Measurements from ENCODE around the gene AK1.
"Not testable (repeated sequence)": the region's sequence is repeated elsewhere in the genome, so short reads cannot be mapped to it uniquely, and the experiment has no call there.

The AK1 gene

GRCh38 chr9:127847833-127848755, 29.4 kb downstream of the AK1 start:
- no peak for DNase-seq (ENCODE audit: low read depth)

GRCh38 chr9:127847178-127847510, 30.3 kb downstream of the AK1 start:
- DNase-seq (ENCODE audit: low read depth), result no peak

- no peak for DNase-seq (ENCODE audit: low read depth)
Measured at GRCh38 chr9:127846443-127847177, 30.9 kb downstream of the AK1 start.

- not testable (repeated sequence) for DNase-seq (ENCODE audit: low read depth)
Measured at GRCh38 chr9:127845619-127846018, 31.9 kb downstream of the AK1 start.

- no peak for DNase-seq (ENCODE audit: low read depth)
Measured at GRCh38 chr9:127844821-127845359, 32.6 kb downstream of the AK1 start.

- DNase-seq (ENCODE audit: low read depth), result no peak
Measured at GRCh38 chr9:127841087-127841835, 36.2 kb downstream of the AK1 start.

GRCh38 chr9:127838375-127839078, 38.9 kb downstream of the AK1 start:
- no peak for DNase-seq (ENCODE audit: low read depth)

- no peak for DNase-seq (ENCODE audit: low read depth)
Measured at GRCh38 chr9:127837346-127837745, 40.1 kb downstream of the AK1 start.

- DNase-seq (ENCODE audit: low read depth), result not testable (repeated sequence)
Measured at GRCh38 chr9:127836561-127836960, 40.9 kb downstream of the AK1 start.

GRCh38 chr9:127835991-127836516, 41.4 kb downstream of the AK1 start:
- DNase-seq (ENCODE audit: low read depth), result no peak

- no peak for DNase-seq (ENCODE audit: low read depth)
Measured at GRCh38 chr9:127833555-127833954, 43.9 kb downstream of the AK1 start.

GRCh38 chr9:127832248-127832647, 45.2 kb downstream of the AK1 start:
- DNase-seq (ENCODE audit: low read depth), result no peak

GRCh38 chr9:127829205-127829906, 48.1 kb downstream of the AK1 start:
- DNase-seq (ENCODE audit: low read depth), result no peak

- DNase-seq (ENCODE audit: low read depth), result no peak
Measured at GRCh38 chr9:127828262-127829031, 49.0 kb downstream of the AK1 start.

- no peak for DNase-seq (ENCODE audit: low read depth)
Measured at GRCh38 chr9:127826253-127826913, 51.1 kb downstream of the AK1 start.

- no peak for DNase-seq (ENCODE audit: low read depth)
Measured at GRCh38 chr9:127825319-127826051, 52.0 kb downstream of the AK1 start.

- DNase-seq (ENCODE audit: low read depth), result no peak
Measured at GRCh38 chr9:127822108-127822507, 55.4 kb downstream of the AK1 start.

GRCh38 chr9:127818574-127818973, 58.9 kb downstream of the AK1 start:
- no peak for DNase-seq (ENCODE audit: low read depth)

All from stimulated activated CD4-positive, alpha-beta T cell treated with anti-CD3 and anti-CD28 coated beads, Interleukin-2, amount 100 ng/mL, for 4 hours (primary cell).